Uterus (tissue), 4 donors: ENCODE data around the gene C10orf90. TPM values are rescaled to one million over a fixed set of nuclear protein-coding genes. Genes with fewer than 3 reads are reported as not detected.

Experiments used
- DNase-seq, 2 donors: peaks; one replicate each; pipeline ENCODE4 v3.0.0-alpha.2; 2019 to 2020
- H3K27ac ChIP-seq, 2 donors: fragments of 200-600 bp; sonication (generic); 1 replicate in 1 of 2; 2 replicates in 1 of 2; pipeline ENCODE4 v1.5.1; 2016 to 2018
- H3K27me3 ChIP-seq, 2 donors: fragments of 200-600 bp; sonication (generic); one replicate each; pipeline ENCODE4 v1.5.1; 2018 to 2019; ENCODE audit warnings: control low read depth in 1 of 2
- H3K36me3 ChIP-seq, 2 donors: fragments of 200-600 bp; sonication (generic); one replicate each; pipeline ENCODE4 v1.5.1; 2019; ENCODE audit warnings: control low read depth in 1 of 2
- H3K4me1 ChIP-seq, 2 donors: fragments of 200-600 bp; sonication (generic); one replicate each; pipeline ENCODE4 v1.5.1; 2018 to 2019; ENCODE audit warnings: control low read depth in 1 of 2
- H3K4me3 ChIP-seq, 2 donors: fragments of 200-600 bp; sonication (generic); 1 replicate in 1 of 2; 2 replicates in 1 of 2; pipeline ENCODE4 v1.5.1; 2018 to 2019; ENCODE audit warnings: mild to moderate bottlenecking in 1 of 2
- H3K9me3 ChIP-seq, 2 donors: fragments of 200-600 bp; sonication (generic); one replicate each; pipeline ENCODE4 v1.5.1; 2019; ENCODE audit warnings: control low read depth in 1 of 2
- CTCF ChIP-seq, 4 experiments: fragments of 200-600 bp in 2 of 4; fragments of 450-650 bp in 2 of 4; sonication (generic) in 2 of 4; IDR thresholded peaks; one replicate each; pipeline ENCODE4 v1.5.1; 2016 to 2019; ENCODE audit warnings: antibody characterized with exemption in 4 of 4, mild to moderate bottlenecking in 2 of 4, moderate library complexity in 1 of 4
- POLR2A ChIP-seq, 2 donors: fragments of 450-650 bp; IDR thresholded peaks; one replicate each; pipeline ENCODE4 v1.6.1; 2016; ENCODE audit warnings: antibody characterized with exemption in 2 of 2, mild to moderate bottlenecking in 1 of 2, moderate library complexity in 1 of 2
- intact Hi-C: fragments of 100-400 bp; cut with DNase I; formaldehyde crosslinking; loops from one replicate; pipeline ENCODE4 v1.15.1; 2023; ENCODE audit warnings: low total_unique reads
- total RNA-seq, 4 donors: library from RNA; depleted of rRNA in 3 of 4; stranded (reverse); fragments of >200 nt in 3 of 4; gene quantifications; one replicate each; pipeline versions ENCODE4 v1.1.0 to v1.2.4, GENCODE V29; 2014 to 2023
- donor health status: DM: yes; HTN: yes; CAD: no.

Gene C10orf90, protein sequence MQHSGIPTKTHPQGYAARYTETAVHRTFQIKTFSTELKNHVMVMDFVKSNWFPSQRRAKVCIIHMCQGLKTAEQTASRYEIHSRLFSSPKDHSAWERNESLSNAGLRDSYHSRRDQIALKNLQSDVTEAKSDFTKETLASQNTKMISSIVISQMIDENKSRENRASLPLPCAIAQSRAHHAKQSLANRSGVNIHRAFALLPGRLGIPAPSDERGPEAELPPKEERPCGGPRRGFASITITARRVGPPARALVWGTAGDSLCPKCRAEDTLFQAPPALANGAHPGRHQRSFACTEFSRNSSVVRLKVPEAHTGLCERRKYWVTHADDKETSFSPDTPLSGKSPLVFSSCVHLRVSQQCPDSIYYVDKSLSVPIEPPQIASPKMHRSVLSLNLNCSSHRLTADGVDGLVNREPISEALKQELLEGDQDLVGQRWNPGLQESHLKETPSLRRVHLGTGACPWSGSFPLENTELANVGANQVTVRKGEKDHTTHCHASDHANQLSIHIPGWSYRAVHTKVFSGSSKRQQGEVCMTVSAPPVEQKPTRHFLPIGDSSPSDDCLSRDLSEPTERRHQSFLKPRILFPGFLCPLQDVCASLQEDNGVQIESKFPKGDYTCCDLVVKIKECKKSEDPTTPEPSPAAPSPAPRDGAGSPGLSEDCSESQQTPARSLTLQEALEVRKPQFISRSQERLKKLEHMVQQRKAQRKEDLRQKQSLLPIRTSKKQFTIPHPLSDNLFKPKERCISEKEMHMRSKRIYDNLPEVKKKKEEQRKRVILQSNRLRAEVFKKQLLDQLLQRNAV
- under 1 TPM in 1 of 4 donors, not detected in 3; 0.21 TPM for total RNA-seq

- TF ChIP-seq CTCF (IDR thresholded peaks at IDR 0.05) (no peak), POLR2A (IDR thresholded peaks at IDR 0.05) (no peak)
- H3K4me1 ChIP-seq: no peaks in the 10 kb centered on the region
- no peak within 1 kb of the TSS for H3K27ac ChIP-seq
- DNase-seq: no peak
- intact Hi-C loops: no loop called here
- no peaks in the 10 kb centered on the region for H3K36me3 ChIP-seq
- H3K27me3 ChIP-seq: no peaks in the 10 kb centered on the region
- H3K4me3 ChIP-seq: no peak within 1 kb of the TSS
- H3K9me3 ChIP-seq: no peaks in the 10 kb centered on the region
Observed at GRCh38 chr10:126670056-126670894, at the start of gene C10orf90. Gene C10orf90 (minus strand): TSS chr10:126670693. CDS start chr10:126670480, 213 bp downstream.

DNA sequence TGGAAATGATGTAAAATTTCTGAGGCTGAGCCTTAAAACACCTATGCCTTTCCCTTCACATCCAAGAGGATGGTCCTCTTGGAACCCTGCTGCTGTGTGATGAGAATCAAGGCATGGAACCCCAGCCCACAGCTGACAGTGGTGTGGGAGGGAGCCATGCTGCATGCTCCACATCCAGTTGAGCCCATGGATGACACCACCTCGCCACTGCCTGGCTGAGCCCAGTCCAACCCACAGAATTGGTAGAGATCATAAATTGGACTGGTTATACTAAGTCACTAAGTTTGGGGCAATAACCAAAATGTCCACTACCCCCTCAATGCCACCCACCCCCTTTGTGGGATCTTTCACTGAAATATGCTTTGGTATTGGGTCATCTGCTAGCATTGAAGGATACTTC lies 45.9 kb upstream of the C10orf90 start:
- Histone ChIP-seq H3K36me3 (no peaks in the 10 kb centered on the region), H3K4me3 (no peak overlapping the region), H3K4me1 (no peaks in the 10 kb centered on the region), H3K9me3 (no peaks in the 10 kb centered on the region), H3K27me3 (no peaks in the 10 kb centered on the region), H3K27ac (no peak overlapping the region)
- DNase-seq: no peak
- no peak for TF ChIP-seq CTCF (IDR thresholded peaks at IDR 0.05)
- TF ChIP-seq POLR2A (IDR thresholded peaks at IDR 0.05): no peak
- intact Hi-C loops: no loop called here

DNA sequence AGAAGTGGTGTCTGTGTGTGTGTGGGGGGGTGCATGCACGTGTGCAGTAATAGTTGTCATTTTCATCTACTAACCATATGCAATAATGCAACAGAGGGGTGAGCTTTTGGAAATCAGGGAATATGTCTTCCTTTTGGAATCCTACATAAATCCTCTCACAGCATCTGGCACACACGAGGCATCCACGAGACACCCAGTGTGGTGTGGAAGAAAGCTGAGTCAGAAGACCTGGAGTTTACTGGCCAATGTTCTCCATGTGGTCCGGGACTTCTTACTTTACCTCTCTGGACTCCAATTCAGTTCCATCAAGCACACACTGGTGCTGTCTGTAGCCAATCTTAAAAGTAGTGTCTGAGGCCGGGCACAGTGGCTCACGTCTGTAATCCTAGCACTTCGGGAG lies 43.1 kb upstream of the C10orf90 start:
- no peak overlapping the region for H3K27ac ChIP-seq
- no peak for DNase-seq
- no peak overlapping the region for H3K4me3 ChIP-seq
- no peaks in the 10 kb centered on the region for H3K36me3 ChIP-seq
- no peaks in the 10 kb centered on the region for H3K9me3 ChIP-seq
- no peaks in the 10 kb centered on the region for H3K27me3 ChIP-seq
- intact Hi-C loops: no loop called here
- H3K4me1 ChIP-seq: no peaks in the 10 kb centered on the region
- TF ChIP-seq POLR2A (IDR thresholded peaks at IDR 0.05) (no peak), CTCF (IDR thresholded peaks at IDR 0.05) (no peak)

- TF ChIP-seq CTCF (IDR thresholded peaks at IDR 0.05) (no peak), POLR2A (IDR thresholded peaks at IDR 0.05) (no peak)
- Histone ChIP-seq H3K27me3 (no peaks in the 10 kb centered on the region), H3K9me3 (no peaks in the 10 kb centered on the region), H3K4me1 (no peaks in the 10 kb centered on the region), H3K27ac (no peak overlapping the region), H3K4me3 (no peak overlapping the region), H3K36me3 (no peaks in the 10 kb centered on the region)
- DNase-seq: no peak
- intact Hi-C loops: no loop called here
Observed at GRCh38 chr10:126712681-126713080, 42.2 kb upstream of the C10orf90 start.
